Body of pancreas (tissue), 4 donors: ENCODE data around the gene FAM222A.

ENCODE experiments used
- POLR2A ChIP-seq, 3 donors: fragments of 450-650 bp; IDR thresholded peaks; one replicate each; pipeline ENCODE4 v1.6.1; 2016; ENCODE audit warnings: antibody characterized with exemption in 3 of 3, mild to moderate bottlenecking in 2 of 3
- TF ChIP-seq, protein P1 (sequence below), 7 experiments: fragments of 450-650 bp in 4 of 7; fragments of 200-600 bp in 3 of 7; sonication (generic) in 3 of 7; IDR thresholded peaks; one replicate each; pipeline ENCODE4 v1.5.1; 2016 to 2019; ENCODE audit warnings: antibody characterized with exemption in 7 of 7

DNA sequence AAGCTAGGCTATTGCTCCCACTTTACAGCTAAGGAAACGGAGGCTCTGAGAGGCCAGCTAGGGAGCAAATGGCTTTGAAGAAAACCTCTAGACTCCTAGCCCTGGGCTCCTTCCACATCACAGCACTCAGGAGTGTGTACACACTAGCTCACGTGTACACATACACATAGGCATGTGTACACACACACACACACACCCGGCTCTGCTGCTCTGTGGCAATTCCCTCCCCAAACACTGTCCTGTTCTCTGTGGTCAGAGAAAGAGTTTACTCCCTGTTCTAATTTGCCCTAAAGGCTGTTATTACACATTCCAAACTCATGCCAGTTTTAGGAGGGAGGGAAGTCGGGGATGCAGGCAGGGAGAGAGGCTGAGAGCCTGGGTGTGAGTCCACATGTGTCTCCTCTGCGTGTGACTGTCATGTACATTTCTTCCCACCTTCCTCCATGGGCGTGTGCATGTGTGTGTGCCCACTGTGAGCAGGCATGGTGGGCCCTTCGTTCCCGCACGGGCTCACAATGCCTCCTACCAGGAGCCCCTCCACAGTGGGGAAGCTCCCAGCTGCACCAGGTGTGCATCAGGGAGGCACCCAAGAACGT, 105.4 kb downstream of the FAM222A start:
- TF ChIP-seq, protein P1, sequence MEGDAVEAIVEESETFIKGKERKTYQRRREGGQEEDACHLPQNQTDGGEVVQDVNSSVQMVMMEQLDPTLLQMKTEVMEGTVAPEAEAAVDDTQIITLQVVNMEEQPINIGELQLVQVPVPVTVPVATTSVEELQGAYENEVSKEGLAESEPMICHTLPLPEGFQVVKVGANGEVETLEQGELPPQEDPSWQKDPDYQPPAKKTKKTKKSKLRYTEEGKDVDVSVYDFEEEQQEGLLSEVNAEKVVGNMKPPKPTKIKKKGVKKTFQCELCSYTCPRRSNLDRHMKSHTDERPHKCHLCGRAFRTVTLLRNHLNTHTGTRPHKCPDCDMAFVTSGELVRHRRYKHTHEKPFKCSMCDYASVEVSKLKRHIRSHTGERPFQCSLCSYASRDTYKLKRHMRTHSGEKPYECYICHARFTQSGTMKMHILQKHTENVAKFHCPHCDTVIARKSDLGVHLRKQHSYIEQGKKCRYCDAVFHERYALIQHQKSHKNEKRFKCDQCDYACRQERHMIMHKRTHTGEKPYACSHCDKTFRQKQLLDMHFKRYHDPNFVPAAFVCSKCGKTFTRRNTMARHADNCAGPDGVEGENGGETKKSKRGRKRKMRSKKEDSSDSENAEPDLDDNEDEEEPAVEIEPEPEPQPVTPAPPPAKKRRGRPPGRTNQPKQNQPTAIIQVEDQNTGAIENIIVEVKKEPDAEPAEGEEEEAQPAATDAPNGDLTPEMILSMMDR (IDR thresholded peaks at IDR 0.05) = no peak
- TF ChIP-seq POLR2A (IDR thresholded peaks at IDR 0.05) = no peak
